ENCODE results near the gene CACNG4. TPM values are rescaled to one million over a fixed set of nuclear protein-coding genes. Genes with fewer than 3 reads are reported as not detected.

Gene CACNG4
- total RNA-seq, 4 donors from 2014 or later = not detected

DNA sequence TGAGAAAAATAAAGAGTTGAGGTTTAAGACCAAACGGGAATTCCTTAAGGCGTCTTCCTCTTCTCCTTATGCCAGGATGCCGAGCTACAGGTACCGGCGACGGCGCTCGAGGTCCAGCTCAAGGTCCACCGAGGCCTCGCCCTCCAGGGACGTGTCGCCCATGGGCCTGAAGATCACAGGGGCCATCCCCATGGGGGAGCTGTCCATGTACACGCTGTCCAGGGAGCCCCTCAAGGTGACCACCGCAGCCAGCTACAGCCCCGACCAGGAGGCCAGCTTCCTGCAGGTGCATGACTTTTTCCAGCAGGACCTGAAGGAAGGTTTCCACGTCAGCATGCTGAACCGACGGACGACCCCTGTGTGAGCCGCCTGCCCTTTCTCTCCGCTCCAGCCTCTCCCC, 66.1 kb downstream of the CACNG4 start:
- TF ChIP-seq, protein P1, sequence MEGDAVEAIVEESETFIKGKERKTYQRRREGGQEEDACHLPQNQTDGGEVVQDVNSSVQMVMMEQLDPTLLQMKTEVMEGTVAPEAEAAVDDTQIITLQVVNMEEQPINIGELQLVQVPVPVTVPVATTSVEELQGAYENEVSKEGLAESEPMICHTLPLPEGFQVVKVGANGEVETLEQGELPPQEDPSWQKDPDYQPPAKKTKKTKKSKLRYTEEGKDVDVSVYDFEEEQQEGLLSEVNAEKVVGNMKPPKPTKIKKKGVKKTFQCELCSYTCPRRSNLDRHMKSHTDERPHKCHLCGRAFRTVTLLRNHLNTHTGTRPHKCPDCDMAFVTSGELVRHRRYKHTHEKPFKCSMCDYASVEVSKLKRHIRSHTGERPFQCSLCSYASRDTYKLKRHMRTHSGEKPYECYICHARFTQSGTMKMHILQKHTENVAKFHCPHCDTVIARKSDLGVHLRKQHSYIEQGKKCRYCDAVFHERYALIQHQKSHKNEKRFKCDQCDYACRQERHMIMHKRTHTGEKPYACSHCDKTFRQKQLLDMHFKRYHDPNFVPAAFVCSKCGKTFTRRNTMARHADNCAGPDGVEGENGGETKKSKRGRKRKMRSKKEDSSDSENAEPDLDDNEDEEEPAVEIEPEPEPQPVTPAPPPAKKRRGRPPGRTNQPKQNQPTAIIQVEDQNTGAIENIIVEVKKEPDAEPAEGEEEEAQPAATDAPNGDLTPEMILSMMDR (IDR thresholded peaks at IDR 0.05; ENCODE audit: low read depth) = no peak

DNA sequence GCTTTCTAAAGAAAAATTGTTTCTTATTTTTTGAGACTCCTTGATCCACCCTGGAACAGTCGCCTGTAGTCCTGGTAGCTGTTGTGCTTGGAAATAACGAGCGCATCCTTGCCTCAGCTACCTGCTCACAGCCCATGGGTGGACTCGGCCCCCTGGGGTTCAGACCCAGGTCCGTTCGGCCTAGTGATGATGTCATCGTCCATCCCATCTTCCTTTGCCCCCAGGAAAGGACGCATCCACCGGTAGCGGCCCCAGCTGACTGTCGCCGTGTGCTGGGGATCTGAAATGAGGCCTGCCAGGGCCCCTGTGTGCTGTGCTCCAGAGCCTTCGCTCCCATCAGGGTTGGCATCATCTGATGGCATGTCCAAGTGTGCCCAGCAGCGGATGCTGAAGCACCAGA, 67.9 kb downstream of the CACNG4 start:
- TF ChIP-seq, protein P1 (IDR thresholded peaks at IDR 0.05; ENCODE audit: low read depth) = no peak

DNA sequence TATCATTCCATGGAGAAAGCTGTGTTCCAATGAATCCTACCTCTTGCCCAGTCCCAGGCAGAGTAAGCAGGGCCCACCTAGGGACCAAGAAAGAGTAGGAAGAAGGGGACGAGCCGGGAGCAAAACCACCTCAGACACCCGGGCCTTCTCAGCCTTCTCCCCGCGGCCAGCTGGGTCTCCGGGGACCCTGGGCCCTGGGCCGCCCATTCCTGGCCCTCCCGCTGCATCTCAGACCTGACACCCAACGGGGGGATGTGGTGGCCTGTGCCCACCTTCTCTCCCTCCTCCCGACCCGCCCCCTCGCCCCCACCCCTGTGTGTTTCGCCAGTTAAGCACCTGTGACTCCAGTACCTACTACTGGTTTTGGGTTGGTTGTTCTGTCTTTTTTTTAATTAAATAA, 68.5 kb downstream of the CACNG4 start:
- TF ChIP-seq, protein P1 (IDR thresholded peaks at IDR 0.05; ENCODE audit: low read depth) = no peak

DNA sequence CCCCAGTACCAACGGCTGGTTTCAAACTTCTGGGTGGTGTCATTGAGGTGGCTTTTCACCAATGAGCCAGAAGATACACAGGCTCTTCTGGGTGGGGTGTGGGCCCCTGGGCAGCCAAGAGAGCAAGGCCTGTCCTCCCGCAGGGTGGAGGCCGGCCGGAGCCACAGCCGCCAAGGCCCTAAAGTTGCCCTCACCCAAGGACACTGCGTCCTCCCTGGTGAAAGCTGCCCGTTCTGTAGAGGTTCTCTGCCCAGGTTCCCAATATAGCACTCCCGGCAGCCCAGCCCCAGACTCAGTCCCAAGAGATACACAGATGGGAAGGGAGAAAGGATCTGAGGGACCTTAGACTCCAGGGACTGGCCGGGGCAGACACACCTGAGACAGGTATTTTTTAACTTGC, 69.1 kb downstream of the CACNG4 start:
- TF ChIP-seq, protein P1 (IDR thresholded peaks at IDR 0.05; ENCODE audit: low read depth) = no peak

DNA sequence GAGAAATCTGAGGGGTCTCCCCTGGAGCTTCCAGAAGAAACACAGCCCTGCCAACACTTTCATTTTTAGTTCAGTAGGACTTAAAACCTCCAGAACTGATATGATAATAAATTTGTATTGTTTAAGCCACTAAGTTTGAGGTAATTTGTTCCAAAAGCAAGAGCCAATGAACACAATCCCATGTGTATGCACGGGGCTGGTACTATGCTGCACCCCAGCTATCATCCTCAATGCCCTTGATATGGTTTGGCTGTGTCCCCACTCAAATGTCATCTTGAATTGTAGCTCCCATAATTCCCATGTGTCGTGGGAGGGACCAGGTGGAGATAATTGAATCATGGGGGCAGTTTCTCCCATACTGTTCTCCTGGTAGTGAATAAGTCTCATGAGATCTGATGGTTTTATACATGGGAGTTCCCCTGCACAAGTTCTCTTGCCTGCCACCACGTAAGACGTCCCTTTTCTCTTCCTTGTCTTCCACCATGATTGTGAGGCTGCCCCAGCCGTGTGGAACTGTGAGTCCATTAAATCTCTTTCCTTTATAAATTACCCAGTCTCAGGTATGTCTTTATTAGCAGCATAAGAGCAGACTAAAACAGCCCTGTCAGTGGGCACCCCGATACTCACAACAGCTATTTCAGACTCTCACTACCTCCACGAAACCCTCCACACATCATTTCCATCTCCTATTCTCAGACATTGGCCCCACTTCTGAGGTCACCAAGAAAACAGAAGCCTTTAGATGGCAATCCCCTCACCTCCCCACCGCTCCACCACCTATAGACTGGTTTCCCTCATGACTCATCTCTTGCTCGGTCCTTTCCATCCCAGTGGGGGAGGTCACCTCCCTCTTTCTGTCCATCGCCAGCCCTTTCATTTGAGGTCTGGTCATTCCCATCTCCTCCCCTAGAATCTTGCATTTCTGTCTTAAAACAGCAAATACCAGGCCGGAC, 70.9 kb downstream of the CACNG4 start:
- TF ChIP-seq, protein P1 (IDR thresholded peaks at IDR 0.05; ENCODE audit: low read depth) = no peak

DNA sequence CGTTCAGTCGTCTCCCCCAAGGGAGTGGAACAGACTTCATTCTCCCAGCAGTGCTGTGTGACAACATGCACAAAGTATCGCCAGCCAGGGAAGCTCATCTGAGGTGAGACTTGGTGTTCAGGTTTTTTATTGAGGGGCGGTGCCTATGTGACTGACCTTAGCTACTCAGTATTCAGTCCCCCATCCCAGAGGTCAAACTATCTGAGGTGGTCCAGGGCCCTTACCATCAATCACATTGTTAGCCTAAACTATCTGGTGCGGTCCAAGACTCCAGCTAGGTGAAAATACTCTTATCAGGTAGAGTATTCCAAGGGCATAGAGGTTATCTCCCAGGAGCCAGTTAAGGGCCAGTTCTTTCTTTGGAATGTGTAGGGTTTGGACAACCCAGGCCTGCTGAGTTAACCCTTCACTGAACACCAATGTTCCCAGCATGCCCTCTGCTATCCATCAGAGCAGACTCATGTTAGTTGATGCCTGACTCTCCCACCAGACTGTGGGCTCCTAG, 74.4 kb downstream of the CACNG4 start:
- TF ChIP-seq, protein P1 (IDR thresholded peaks at IDR 0.05; ENCODE audit: low read depth) = no peak

DNA sequence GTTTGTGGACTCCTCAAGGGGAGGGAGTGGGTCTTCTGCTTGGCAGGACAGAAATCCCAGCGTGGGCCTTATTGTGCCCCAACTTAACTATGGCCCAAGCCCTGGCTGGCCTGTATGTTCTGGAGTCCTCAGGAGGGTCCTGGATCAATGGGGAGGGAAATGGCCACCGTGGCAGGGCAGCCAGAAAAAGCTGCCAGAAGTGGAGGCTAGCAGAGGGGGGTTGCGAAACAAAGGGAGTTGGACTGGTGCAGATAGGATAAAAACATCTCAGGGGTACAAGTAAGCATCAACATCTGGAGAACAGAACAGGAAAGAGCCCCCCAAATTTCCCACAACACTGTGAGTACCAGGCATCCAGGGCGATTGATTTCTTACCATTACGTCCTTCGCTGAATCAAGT, 76.1 kb downstream of the CACNG4 start:
- TF ChIP-seq, protein P1 (IDR thresholded peaks at IDR 0.05; ENCODE audit: low read depth) = no peak
